SW480 (cell line): ENCODE measurements around the gene PPP1R13L.

Experiments used
- DNase-seq: peaks from one replicate; pipeline ENCODE4 v3.0.0-alpha.2; 2016; ENCODE audit warnings: low spot score

Gene PPP1R13L

GRCh38 chr19:45364696-45365095 is 40.2 kb downstream of the PPP1R13L start:
- no peak for DNase-seq

DNA sequence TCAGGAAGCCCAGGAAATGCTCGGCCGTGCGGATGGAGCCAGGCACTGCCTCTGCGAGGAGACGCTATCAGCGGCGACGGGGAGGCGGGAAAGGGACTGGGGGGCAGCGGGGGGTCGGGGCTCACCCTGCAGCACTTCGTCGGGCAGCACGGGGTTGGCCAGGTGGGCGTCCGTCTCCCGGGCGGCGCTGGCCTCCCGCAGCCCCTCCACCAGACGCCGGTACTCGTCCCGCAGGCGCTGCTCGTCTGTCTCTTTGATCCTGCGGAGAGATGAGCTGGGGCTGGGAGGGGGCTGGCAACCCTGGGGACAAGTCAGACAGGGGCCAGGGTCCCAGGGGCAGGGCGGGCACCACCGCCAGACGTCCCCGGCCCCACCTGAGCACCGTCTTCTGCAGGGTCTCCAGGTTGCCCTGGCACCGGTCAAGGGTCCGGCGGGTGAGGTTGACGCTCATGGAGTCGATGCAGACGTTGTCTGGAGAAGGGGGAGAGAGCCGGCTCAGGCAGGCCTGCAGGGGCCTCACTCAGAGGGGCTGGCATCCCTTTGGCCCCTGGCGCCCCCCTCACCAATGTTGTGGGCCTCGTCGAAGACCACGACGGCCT is 40.9 kb downstream of the PPP1R13L start:
- DNase-seq: no peak

DNA sequence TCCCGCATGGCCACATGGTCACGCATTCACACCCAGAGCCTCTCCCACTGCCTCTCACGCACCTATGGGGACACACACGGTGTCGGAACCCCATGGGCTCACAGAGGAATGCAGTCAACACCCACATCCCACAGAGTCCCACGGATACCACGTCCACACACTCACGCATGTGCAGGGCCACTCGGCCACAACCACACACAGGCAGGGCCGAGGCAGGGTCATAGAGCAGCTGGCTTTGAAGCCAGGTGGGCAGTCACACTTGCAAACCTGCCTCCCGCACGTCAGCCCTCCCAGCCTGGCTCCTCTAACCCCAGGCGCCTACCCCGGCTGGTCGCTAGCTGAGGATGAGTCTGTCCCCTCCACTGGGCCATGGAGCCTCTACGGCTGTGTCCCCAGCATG is 42.6 kb downstream of the PPP1R13L start:
- DNase-seq: no peak

- DNase-seq: no peak
These were observed 43.3 kb downstream of the PPP1R13L start for GRCh38 chr19:45361608-45362007.

DNA sequence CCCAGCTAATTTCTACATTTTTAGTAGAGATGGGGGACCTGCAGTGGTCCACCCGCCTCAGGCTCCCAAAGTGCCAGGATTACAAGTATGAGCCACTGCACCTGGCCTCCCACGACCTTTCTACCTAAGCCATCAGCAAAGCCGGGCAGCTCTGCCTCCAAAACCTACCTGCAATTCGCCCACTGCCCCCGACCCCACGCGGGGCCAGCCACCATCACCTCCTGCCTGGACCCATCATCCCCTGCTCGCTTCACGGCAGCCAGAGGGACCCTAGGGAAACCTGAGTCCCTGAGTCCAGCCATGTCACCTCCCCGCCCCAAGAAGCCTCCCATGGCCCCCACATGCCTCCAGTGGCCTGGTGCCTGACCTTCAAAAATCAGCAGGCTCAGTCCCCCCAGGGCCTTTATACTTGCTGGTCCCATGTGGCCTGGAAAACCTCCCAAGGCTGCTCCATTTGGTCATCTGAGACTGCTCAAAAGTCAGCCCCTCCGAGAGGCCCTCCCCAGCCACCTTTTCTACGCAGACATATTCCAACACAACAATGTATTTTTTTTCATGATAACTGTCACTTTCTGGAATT is 46.6 kb downstream of the PPP1R13L start:
- no peak for DNase-seq

- DNase-seq: no peak
These were observed 47.5 kb downstream of the PPP1R13L start for GRCh38 chr19:45357445-45357783.

GRCh38 chr19:45356760-45357444 is 48.0 kb downstream of the PPP1R13L start:
- no peak for DNase-seq

DNA sequence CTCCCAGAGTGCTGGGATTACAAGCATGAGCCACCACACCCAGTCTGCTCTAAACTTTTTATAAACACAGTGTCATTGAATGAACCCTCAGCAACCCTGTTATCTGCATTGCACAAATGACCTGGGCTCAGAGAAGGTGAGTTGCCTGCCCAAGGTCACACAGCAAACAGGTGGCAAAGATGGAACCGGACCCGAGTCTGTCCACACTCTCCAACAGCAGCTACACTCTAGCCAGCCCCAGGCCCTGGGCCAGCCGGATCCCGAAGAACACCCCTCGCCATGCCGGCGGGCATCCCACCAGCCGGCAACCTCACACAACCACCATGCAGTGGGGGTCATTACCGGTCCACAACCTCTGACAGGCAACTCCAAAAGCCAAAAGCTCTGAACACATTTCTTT is 49.0 kb downstream of the PPP1R13L start:
- no peak for DNase-seq

DNA sequence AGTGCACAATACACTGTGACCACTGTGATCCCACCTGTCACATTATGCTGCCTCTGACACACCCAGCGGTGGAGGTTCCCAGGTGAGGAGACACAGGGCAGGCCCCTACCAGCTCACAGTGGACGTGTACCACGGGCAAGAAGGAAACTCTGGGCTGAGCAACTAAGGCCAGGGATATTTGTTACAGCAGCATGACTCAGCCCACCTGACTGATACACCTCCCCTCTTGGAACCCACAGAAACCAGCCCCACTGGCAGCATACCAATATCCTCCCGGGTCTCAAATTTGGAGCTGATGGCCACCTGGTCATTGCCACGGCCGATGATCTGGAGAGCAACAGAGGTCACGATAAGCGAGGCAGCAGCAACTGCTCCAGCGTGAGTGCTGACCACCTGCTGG is 49.5 kb downstream of the PPP1R13L start:
- DNase-seq: no peak

- DNase-seq: no peak
These were observed 50.5 kb downstream of the PPP1R13L start for GRCh38 chr19:45354241-45354842.

DNA sequence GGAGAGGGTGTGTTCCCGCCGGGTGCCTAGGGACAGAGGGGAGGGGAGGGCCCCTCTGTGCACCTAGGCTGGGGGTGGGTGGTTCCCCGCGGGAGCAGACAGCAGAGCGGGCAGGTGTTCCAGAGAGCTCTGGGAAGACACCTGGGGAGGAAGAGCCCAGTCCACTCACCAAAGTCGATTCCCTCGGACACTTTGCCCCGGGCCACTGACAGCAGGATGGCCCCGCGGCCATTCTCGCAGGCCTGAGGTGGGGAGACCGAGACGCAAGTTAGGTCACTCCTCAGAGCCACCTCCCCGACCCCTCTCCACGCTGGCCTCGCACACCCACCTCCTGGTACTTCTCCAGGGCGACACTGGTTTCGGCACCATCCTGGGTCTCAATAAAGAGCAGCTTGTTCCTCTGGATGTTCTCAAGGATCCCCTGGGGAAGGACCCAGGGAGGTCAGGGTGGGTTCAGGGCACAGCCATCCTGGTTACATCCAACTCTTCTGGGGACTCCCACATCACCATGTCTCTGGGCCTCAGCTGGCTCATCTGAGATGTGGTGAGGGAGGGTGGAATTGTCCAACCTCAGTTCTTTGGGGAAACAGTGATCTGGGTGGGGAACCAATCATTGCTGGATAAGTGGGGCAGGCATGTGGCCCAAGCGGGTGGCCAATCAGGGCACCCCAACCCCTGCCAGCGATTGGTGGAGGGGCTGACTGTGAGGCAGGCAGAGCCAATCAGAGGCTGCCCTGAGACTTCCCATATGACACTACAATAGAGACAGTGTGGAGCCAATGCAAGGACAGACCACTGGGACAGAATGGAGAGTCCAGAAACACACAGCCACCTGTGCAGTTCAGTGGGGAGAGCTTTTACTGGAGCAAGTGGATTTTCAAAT is 51.7 kb downstream of the PPP1R13L start:
- no peak for DNase-seq

- DNase-seq: no peak
These were observed 52.4 kb downstream of the PPP1R13L start for GRCh38 chr19:45352471-45352870.

GRCh38 chr19:45352062-45352461 is 52.8 kb downstream of the PPP1R13L start:
- DNase-seq: no peak

DNA sequence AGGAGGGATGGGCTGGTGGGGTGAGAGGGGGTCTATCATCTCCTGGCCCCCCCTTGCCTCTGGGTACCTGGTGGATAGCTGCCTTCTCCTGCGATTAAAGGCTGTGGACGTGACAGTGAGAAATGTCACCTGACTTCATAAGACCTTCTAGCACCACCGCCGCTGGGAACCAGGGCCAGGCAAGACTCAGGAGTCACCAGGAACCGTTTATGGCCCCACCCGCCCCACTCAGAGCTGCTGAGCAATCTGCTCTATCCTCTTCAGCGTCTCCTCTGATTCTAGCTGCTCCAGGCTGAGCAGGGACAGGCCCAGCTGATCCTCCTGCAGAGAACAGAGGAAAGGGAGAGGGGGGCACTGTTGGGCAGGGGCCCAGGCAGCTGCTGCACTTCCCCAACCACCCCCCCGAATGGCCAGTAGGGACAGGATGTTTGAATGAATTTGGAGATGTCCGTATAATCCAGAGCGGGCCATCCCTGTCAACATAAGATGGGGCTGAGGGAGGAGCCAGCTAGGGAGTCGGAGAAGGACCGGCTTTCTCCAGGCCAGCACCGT is 53.4 kb downstream of the PPP1R13L start:
- DNase-seq: no peak

DNA sequence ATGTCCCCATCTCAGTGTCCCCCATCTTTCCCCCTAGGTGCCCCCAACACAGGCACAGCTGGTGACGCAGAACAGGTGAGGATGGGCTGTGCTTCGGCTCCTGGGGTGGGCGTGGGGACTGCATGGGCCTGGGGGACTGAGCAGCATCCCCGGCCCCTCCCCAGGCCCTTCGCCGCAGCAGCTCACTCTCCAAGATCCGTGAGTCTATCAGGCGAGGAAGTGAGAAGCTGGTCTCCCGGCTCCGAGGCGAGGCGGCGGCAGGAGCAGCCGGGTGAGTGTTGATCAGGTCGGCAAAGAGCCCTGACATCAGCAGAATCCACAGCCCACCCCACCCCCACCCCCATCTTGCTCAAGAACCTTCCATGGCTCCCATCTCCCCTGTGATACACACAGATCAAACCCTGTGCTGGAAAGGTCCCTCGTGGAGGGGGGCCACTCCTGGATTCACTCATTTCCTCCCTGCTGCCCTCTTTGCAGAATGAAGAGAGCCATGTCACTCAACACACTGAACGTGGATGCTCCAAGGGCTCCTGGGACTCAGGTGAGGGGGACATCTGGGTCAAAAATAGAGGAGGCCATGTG is 54.3 kb downstream of the PPP1R13L start:
- no peak for DNase-seq

- DNase-seq: no peak
These were observed 55.4 kb downstream of the PPP1R13L start for GRCh38 chr19:45349430-45349941.

- no peak for DNase-seq
These were observed 55.8 kb downstream of the PPP1R13L start for GRCh38 chr19:45349126-45349415.

DNA sequence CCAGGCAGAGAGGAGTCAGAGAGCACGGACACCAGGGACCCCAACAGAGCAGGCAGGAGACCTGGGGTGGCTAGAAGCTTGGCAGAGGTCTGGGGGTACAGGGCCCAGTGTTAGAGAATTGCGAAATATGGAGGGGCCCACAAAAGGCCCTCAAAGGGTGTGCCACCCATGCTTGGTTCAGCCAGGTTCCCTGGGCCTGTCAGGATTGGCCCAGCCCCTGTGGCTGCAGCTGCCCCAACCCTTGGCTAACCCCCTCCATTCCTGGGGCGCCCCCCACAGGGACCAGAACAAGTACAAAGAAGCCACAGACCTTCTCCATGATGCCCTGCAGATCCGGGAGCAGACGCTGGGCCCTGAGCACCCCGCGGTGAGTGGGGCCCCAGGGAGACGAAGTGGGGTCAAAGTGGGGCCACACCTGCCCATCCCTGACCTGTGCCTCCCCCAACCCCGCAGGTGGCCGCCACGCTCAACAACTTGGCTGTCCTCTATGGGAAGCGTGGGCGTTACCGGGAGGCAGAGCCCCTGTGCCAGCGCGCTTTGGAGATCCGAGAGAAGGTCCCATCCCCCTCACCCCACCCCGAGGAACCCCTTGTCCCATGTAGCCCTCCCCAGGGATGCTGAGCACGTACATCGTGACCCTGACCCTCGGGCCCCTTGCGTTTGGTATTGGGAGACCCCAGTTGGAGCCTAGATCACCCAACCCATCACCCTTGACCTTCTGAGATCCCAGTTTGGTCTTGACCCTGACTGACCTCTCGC is 56.3 kb downstream of the PPP1R13L start:
- DNase-seq: no peak

- DNase-seq: no peak
These were observed 57.1 kb downstream of the PPP1R13L start for GRCh38 chr19:45347570-45348366.

- no peak for DNase-seq
These were observed 58.4 kb downstream of the PPP1R13L start for GRCh38 chr19:45346449-45346848.
